ENCODE measurements around the gene TYRP1.

TYRP1 gene

DNA sequence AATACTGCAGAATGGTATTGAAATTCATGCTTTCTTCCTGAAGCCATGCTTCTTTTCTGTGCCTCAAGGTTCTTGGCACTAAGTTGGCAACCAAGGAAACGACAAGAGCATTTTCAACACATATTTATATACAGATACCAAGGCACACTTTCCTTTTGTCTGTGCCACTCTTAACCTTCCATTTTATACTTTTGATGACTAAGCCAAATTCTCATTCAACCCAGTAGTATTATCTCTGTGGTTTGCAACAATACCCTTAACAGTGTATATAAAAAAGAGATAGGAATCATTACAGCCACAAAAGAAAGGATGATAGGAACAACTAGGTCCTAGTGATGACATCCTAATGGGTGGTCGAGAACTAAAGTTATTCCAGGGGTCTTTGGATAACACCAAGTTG lies 36.0 kb upstream of the TYRP1 start:
- Histone ChIP-seq H3K27me3 (ENCODE audit: insufficient read depth, low read length, poor library complexity) (no peaks in the 10 kb centered on the region), H3K27ac (ENCODE audit: low read depth, low read length) (no peak overlapping the region), H3K4me2 (ENCODE audit: low read length) (no peak overlapping the region), H2BK5ac (ENCODE audit: low read length) (no peak overlapping the region), H3K18ac (ENCODE audit: low read length) (no peak overlapping the region), H3K79me1 (ENCODE audit: low read length) (no peaks in the 10 kb centered on the region), H2BK120ac (ENCODE audit: low read depth, low read length) (no peak overlapping the region), H4K5ac (ENCODE audit: low read length) (no peak overlapping the region), H3K9ac (ENCODE audit: low read length) (no peak overlapping the region), H3K4me1 (ENCODE audit: control insufficient read depth, low read depth, low read length) (no peaks in the 10 kb centered on the region), H3K56ac (ENCODE audit: low read length) (no peak overlapping the region), H2BK15ac (replicated peaks; ENCODE audit: low read depth) (no peak overlapping the region), H3K79me2 (ENCODE audit: control insufficient read depth, insufficient read depth, low read length) (no peaks in the 10 kb centered on the region), H3K4ac (ENCODE audit: low read depth, low read length) (no peak overlapping the region), H3K4me3 (ENCODE audit: low read length) (no peak overlapping the region), H2AK5ac (ENCODE audit: low read length) (no peak overlapping the region), H3K23ac (ENCODE audit: low read length) (no peak overlapping the region), H4K8ac (ENCODE audit: low read depth, low read length) (no peak overlapping the region), H3K36me3 (ENCODE audit: control insufficient read depth, insufficient read depth, low read length) (no peaks in the 10 kb centered on the region)
- no CpG with 5 or more reads among the region's 2 CpGs for WGBS (ENCODE audit: extremely low coverage, insufficient coverage, low lambda C conversion rate)
- DNase-seq = no peak

DNA sequence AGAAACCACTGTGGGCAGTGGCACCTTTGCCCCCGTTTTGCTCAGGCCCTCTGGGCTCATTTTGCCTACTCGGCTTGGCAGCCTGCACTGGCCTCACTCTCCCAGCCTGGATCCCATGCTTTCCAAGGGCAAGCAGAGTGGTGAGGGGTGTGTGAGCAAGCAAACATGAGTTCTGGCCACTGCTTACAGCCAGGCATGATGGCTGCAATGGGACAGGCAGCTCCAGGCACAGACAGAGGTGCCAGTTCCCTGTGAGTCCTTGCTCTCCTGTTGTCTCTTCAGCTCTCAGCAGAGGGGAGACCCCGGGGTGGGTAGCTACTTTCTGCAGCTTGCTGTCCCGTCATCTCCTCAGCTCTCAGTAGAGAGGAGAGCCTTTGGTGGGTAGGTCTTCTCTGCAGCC lies 35.2 kb upstream of the TYRP1 start:
- Histone ChIP-seq H2AK5ac (ENCODE audit: low read length) (no peak overlapping the region), H3K18ac (ENCODE audit: low read length) (no peak overlapping the region), H3K27ac (ENCODE audit: low read depth, low read length) (no peak overlapping the region), H2BK5ac (ENCODE audit: low read length) (no peak overlapping the region), H3K4ac (ENCODE audit: low read depth, low read length) (no peak overlapping the region), H3K36me3 (ENCODE audit: control insufficient read depth, insufficient read depth, low read length) (no peaks in the 10 kb centered on the region), H4K8ac (ENCODE audit: low read depth, low read length) (no peak overlapping the region), H3K27me3 (ENCODE audit: insufficient read depth, low read length, poor library complexity) (no peaks in the 10 kb centered on the region), H3K4me1 (ENCODE audit: control insufficient read depth, low read depth, low read length) (no peaks in the 10 kb centered on the region), H3K4me3 (ENCODE audit: low read length) (no peak overlapping the region), H3K23ac (ENCODE audit: low read length) (no peak overlapping the region), H3K79me2 (ENCODE audit: control insufficient read depth, insufficient read depth, low read length) (no peaks in the 10 kb centered on the region), H3K56ac (ENCODE audit: low read length) (no peak overlapping the region), H2BK120ac (ENCODE audit: low read depth, low read length) (no peak overlapping the region), H3K79me1 (ENCODE audit: low read length) (no peaks in the 10 kb centered on the region), H3K9ac (ENCODE audit: low read length) (no peak overlapping the region), H3K4me2 (ENCODE audit: low read length) (no peak overlapping the region), H4K5ac (ENCODE audit: low read length) (no peak overlapping the region), H2BK15ac (replicated peaks; ENCODE audit: low read depth) (no peak overlapping the region)
- peak; percentile 3 for DNase-seq
- no CpG with 5 or more reads among the region's 4 CpGs for WGBS (ENCODE audit: extremely low coverage, insufficient coverage, low lambda C conversion rate)

- Histone ChIP-seq H2BK15ac (replicated peaks; ENCODE audit: low read depth) (no peak overlapping the region), H3K4ac (ENCODE audit: low read depth, low read length) (no peak overlapping the region), H3K27me3 (ENCODE audit: insufficient read depth, low read length, poor library complexity) (no peaks in the 10 kb centered on the region), H2BK120ac (ENCODE audit: low read depth, low read length) (no peak overlapping the region), H3K4me1 (ENCODE audit: control insufficient read depth, low read depth, low read length) (no peaks in the 10 kb centered on the region), H3K27ac (ENCODE audit: low read depth, low read length) (no peak overlapping the region), H4K5ac (ENCODE audit: low read length) (no peak overlapping the region), H3K79me1 (ENCODE audit: low read length) (no peaks in the 10 kb centered on the region), H3K56ac (ENCODE audit: low read length) (no peak overlapping the region), H3K9ac (ENCODE audit: low read length) (no peak overlapping the region), H2AK5ac (ENCODE audit: low read length) (no peak overlapping the region), H3K23ac (ENCODE audit: low read length) (no peak overlapping the region), H4K8ac (ENCODE audit: low read depth, low read length) (no peak overlapping the region), H3K4me3 (ENCODE audit: low read length) (no peak overlapping the region), H3K4me2 (ENCODE audit: low read length) (no peak overlapping the region), H3K18ac (ENCODE audit: low read length) (no peak overlapping the region), H3K36me3 (ENCODE audit: control insufficient read depth, insufficient read depth, low read length) (no peaks in the 10 kb centered on the region), H2BK5ac (ENCODE audit: low read length) (no peak overlapping the region), H3K79me2 (ENCODE audit: control insufficient read depth, insufficient read depth, low read length) (no peaks in the 10 kb centered on the region)
- DNase-seq = no peak
- no CpG with 5 or more reads among the region's 10 CpGs for WGBS (ENCODE audit: extremely low coverage, insufficient coverage, low lambda C conversion rate)
Measured at GRCh38 chr9:12658531-12659209, 34.5 kb upstream of the TYRP1 start.

- H3K56ac ChIP-seq (ENCODE audit: low read length) = no peak overlapping the region
- WGBS (ENCODE audit: extremely low coverage, insufficient coverage, low lambda C conversion rate) = no CpG with 5 or more reads among the region's 4 CpGs
Measured at GRCh38 chr9:12659220-12659619, 34.0 kb upstream of the TYRP1 start.

DNA sequence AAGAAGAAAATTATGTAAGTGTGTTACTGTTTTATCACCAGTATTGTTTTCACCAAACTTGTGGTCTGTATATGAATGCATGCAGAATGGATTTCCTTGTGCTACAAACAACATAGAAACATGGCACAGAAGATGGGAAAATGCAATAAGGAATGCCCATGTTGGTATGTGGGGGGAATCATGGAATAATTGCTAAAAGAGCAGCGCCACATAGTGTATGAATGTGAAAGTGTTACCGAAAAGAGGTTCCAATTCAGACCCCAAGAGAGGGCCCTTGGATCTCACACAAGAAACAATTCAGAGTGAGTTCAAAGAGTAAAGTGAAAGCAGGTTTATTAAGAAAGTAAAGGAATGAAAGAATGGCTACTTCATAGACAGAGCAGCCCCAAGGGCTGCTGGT lies 26.4 kb upstream of the TYRP1 start:
- H3K27me3 ChIP-seq (ENCODE audit: insufficient read depth, low read length, poor library complexity) = no peaks in the 10 kb centered on the region
- DNase-seq = peak; percentile 37
- H4K5ac ChIP-seq (ENCODE audit: low read length) = no peak overlapping the region

More at GRCh38 chr9:12659220-12659619, 34.0 kb upstream of the TYRP1 start:
- Histone ChIP-seq H2BK120ac (ENCODE audit: low read depth, low read length) (no peak overlapping the region), H4K5ac (ENCODE audit: low read length) (no peak overlapping the region), H3K79me2 (ENCODE audit: control insufficient read depth, insufficient read depth, low read length) (no peaks in the 10 kb centered on the region), H3K36me3 (ENCODE audit: control insufficient read depth, insufficient read depth, low read length) (no peaks in the 10 kb centered on the region), H3K4me3 (ENCODE audit: low read length) (no peak overlapping the region), H3K27ac (ENCODE audit: low read depth, low read length) (no peak overlapping the region), H3K4me2 (ENCODE audit: low read length) (no peak overlapping the region), H3K4me1 (ENCODE audit: control insufficient read depth, low read depth, low read length) (no peaks in the 10 kb centered on the region), H3K18ac (ENCODE audit: low read length) (no peak overlapping the region), H3K4ac (ENCODE audit: low read depth, low read length) (no peak overlapping the region), H3K79me1 (ENCODE audit: low read length) (no peaks in the 10 kb centered on the region), H3K23ac (ENCODE audit: low read length) (no peak overlapping the region), H3K9ac (ENCODE audit: low read length) (no peak overlapping the region), H2BK5ac (ENCODE audit: low read length) (no peak overlapping the region), H4K8ac (ENCODE audit: low read depth, low read length) (no peak overlapping the region), H2AK5ac (ENCODE audit: low read length) (no peak overlapping the region), H2BK15ac (replicated peaks; ENCODE audit: low read depth) (no peak overlapping the region), H3K27me3 (ENCODE audit: insufficient read depth, low read length, poor library complexity) (no peaks in the 10 kb centered on the region)
- no peak for DNase-seq

GRCh38 chr9:12667892-12668291 lies 25.3 kb upstream of the TYRP1 start:
- no peak overlapping the region for H2AK5ac ChIP-seq (ENCODE audit: low read length)
- no peak overlapping the region for H3K23ac ChIP-seq (ENCODE audit: low read length)
- no peak overlapping the region for H4K5ac ChIP-seq (ENCODE audit: low read length)
- no peak overlapping the region for H3K4me3 ChIP-seq (ENCODE audit: low read length)
- H3K36me3 ChIP-seq (ENCODE audit: control insufficient read depth, insufficient read depth, low read length) = no peaks in the 10 kb centered on the region
- no peak overlapping the region for H3K4me2 ChIP-seq (ENCODE audit: low read length)
- no peaks in the 10 kb centered on the region for H3K79me2 ChIP-seq (ENCODE audit: control insufficient read depth, insufficient read depth, low read length)
- no peak overlapping the region for H2BK120ac ChIP-seq (ENCODE audit: low read depth, low read length)
- H2BK5ac ChIP-seq (ENCODE audit: low read length) = no peak overlapping the region
- DNase-seq = no peak
- no peak overlapping the region for H3K56ac ChIP-seq (ENCODE audit: low read length)
- no peak overlapping the region for H3K9ac ChIP-seq (ENCODE audit: low read length)
- H3K4ac ChIP-seq (ENCODE audit: low read depth, low read length) = no peak overlapping the region
- WGBS (ENCODE audit: extremely low coverage, insufficient coverage, low lambda C conversion rate) = no CpG with 5 or more reads among the region's 3 CpGs
- no peak overlapping the region for H3K18ac ChIP-seq (ENCODE audit: low read length)
- H3K79me1 ChIP-seq (ENCODE audit: low read length) = no peaks in the 10 kb centered on the region
- no peak overlapping the region for H3K27ac ChIP-seq (ENCODE audit: low read depth, low read length)
- no peak overlapping the region for H2BK15ac ChIP-seq (replicated peaks; ENCODE audit: low read depth)
- H3K27me3 ChIP-seq (ENCODE audit: insufficient read depth, low read length, poor library complexity) = no peaks in the 10 kb centered on the region
- no peak overlapping the region for H4K8ac ChIP-seq (ENCODE audit: low read depth, low read length)
- H3K4me1 ChIP-seq (ENCODE audit: control insufficient read depth, low read depth, low read length) = no peaks in the 10 kb centered on the region

More for the DNA sequence above, 26.4 kb upstream of the TYRP1 start:
- no peak overlapping the region for H4K8ac ChIP-seq (ENCODE audit: low read depth, low read length)
- H2BK5ac ChIP-seq (ENCODE audit: low read length) = no peak overlapping the region
- no peak overlapping the region for H2AK5ac ChIP-seq (ENCODE audit: low read length)
- H3K36me3 ChIP-seq (ENCODE audit: control insufficient read depth, insufficient read depth, low read length) = no peaks in the 10 kb centered on the region
- H3K23ac ChIP-seq (ENCODE audit: low read length) = no peak overlapping the region
- no peak overlapping the region for H2BK15ac ChIP-seq (replicated peaks; ENCODE audit: low read depth)
- H3K79me2 ChIP-seq (ENCODE audit: control insufficient read depth, insufficient read depth, low read length) = no peaks in the 10 kb centered on the region
- WGBS (ENCODE audit: extremely low coverage, insufficient coverage, low lambda C conversion rate) = no CpG with 5 or more reads among the region's 2 CpGs
- no peak overlapping the region for H3K27ac ChIP-seq (ENCODE audit: low read depth, low read length)
- H3K4ac ChIP-seq (ENCODE audit: low read depth, low read length) = no peak overlapping the region
- no peak overlapping the region for H3K4me3 ChIP-seq (ENCODE audit: low read length)
- no peak overlapping the region for H3K9ac ChIP-seq (ENCODE audit: low read length)
- no peak overlapping the region for H2BK120ac ChIP-seq (ENCODE audit: low read depth, low read length)
- no peaks in the 10 kb centered on the region for H3K79me1 ChIP-seq (ENCODE audit: low read length)
- H3K18ac ChIP-seq (ENCODE audit: low read length) = no peak overlapping the region
- H3K4me1 ChIP-seq (ENCODE audit: control insufficient read depth, low read depth, low read length) = no peaks in the 10 kb centered on the region
- H3K56ac ChIP-seq (ENCODE audit: low read length) = no peak overlapping the region
- H3K4me2 ChIP-seq (ENCODE audit: low read length) = no peak overlapping the region
